ENCODE data around the gene BCL2L11.

DNA sequence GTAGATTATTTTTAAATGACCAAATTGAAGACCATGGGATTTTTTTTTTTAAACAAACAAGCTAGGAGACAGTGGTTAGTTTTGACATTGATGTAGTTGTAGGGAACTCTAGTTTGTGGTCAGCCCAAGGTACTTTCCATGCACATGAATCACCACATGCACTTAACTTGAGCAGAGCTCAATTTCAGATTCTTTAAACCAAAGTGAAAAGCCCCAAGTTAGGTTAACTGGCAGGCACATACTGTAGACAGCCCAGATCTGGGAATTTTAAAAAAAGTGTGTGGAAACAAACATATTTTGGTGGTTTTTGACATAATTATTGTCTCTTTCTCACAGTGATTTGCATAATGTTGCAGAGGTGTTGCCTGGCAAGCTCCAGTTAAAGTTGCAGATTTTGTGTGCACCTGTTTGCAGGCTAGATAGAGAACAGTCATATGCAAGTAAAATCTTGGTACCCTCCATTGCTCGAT, 88.4 kb downstream of the BCL2L11 start:
- no peak for TF ChIP-seq CTCF (IDR thresholded peaks at IDR 0.05 in 4 of 5, conservative IDR thresholded peaks at IDR 0.05 in 1 of 5)
- no peak for TF ChIP-seq POLR2A (IDR thresholded peaks at IDR 0.05)

Measured in gastrocnemius medialis (tissue), 4 donors.